ENCODE results near the gene NR2C2AP.

DNA sequence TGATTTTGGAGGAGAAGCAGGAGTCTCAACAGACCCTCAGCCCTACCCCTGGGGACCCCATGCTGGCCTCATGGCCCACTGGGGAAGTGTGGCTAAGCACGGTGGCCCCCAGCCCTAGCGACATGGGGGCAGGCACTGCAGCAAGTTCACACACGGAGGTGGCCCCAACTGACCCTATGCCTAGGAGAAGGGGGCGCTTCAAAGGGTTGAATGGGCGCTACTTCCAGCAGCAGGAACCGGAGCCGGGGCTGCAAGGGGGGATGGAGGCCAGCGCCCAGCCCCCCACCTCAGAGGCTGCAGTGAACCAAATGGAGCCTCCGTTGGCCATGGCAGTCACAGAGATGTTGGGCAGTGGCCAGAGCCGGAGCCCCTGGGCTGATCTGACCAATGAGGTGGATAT, 23.4 kb upstream of the NR2C2AP start:
- no peak for TF ChIP-seq POLR2AphosphoS5 (IDR thresholded peaks at IDR 0.05; ENCODE audit: borderline replicate concordance, low read depth, low read length)
- no peak for TF ChIP-seq EZH2 (IDR thresholded peaks at IDR 0.05)

Measured in SK-N-MC (cell line).